Activated CD8-positive, alpha-beta memory T cell treated with anti-CD3 and anti-CD28 coated beads, Interleukin-2, amount 50 U/mL, for 1 hour (primary cell): Measurements from ENCODE around the gene ARHGAP6.
"Not testable (repeated sequence)": the region's sequence is repeated elsewhere in the genome, so short reads cannot be mapped to it uniquely, and the experiment has no call there.

Experiments
- DNase-seq: peaks from one replicate; pipeline ENCODE4 v3.0.0-alpha.2; 2020; ENCODE audit errors: extremely low read depth

ARHGAP6 gene

DNA sequence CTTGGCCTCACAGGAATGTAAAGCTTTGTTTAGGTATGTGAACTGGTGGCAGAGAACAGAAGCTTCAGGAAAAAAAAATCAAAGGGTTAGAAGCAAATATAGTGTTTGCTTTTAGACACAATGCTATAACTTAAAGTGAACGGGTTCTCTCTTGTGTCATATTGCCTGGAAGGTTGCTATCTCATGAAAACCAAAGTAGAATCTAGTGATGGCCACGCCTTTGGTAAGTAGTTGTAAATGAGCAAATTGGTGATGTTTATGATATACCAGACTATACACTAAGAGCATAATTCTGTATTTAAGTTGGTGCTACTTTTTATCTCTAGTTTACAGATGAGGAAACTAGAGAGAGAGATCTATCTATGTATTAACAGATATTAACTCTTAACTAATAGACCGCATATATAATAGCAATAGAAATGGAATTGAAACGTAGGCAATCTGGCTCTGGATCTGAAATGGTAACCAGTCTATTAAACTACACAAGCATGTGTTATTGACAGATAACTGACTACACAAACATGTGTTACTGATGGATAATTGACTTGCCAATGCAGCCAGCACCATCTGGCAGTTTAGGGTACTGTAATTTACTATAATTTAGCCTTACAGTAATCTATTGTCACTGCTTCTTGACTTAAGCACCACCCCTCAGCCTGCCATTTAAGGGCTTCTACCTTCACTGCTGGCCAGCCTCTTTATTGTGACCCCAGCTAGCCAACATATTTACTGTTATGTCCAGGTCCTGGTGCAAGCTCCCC, 513.7 kb downstream of the ARHGAP6 start:
- DNase-seq: no peak

DNA sequence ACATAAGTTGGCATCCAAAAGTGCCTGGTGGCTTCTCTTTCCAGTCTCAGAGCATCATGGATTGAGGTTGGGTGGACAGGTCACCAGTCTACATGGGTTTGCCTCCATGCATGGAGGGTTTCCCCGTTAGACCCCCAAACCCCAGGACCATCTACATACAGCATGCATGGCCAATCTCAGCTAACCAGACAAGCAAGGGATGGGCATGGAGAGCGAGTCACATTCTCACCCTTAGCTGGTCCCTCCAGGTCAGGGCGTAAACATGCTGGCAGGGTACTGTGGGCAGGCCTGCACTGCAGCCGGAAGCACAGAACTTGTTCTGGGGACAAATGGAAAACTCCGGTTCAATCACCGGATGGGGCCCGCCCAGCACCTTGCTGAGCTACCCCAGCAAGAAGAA, 517.3 kb downstream of the ARHGAP6 start:
- DNase-seq: no peak

DNA sequence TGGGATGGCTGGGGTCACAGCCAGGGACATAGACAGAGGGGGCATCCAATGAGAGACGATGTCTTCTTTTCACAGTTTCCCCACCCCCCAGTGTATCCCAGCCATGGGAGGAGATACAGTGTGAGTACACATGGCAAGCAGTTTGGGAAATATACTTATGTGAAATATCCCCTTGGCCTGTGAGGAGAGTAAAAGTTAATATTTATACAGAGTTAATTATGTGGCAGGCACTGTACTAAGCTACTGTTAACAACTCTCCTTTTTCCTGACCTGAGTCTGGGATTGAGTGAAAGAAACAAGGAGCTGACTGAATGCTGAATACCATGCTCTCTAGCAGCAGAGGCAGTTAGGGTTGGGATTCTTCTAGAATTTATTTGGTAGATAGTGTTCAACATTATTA, 519.3 kb downstream of the ARHGAP6 start:
- no peak for DNase-seq

DNA sequence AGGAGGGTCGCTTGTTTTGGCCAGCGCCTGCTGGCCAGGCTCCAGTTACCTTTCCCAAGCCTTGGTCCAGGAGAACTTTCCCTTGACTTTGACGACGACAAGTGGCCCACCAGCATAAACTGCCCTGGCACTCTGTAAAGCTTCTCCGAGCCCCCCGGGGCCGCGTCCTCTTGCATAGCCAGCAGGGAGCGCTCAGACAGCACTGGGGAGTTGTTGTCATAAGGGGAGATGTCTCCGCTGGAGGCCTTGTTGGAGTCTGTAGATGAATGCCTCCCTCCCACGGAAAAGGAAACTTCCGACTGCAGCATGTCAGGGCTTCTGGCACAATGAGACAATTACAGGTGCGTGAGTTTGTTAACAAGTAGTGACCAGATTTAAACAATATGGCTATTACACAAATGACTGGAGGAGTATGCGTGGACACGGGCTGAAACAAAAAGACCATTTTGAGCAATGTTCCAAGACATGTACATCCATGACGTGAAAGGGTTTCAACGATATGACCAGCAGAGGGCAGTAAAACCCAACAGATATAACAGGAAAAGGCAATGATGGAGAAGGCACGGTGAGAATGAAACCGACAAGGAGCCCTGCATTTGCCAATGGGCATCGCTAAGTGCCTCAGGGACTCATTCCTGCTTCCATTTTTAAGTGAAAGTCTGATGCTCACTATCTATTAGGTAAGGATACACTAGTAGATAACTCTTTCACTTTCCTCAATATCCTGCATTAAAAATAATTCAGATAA, 521.6 kb downstream of the ARHGAP6 start:
- peak; percentile 16 for DNase-seq

DNA sequence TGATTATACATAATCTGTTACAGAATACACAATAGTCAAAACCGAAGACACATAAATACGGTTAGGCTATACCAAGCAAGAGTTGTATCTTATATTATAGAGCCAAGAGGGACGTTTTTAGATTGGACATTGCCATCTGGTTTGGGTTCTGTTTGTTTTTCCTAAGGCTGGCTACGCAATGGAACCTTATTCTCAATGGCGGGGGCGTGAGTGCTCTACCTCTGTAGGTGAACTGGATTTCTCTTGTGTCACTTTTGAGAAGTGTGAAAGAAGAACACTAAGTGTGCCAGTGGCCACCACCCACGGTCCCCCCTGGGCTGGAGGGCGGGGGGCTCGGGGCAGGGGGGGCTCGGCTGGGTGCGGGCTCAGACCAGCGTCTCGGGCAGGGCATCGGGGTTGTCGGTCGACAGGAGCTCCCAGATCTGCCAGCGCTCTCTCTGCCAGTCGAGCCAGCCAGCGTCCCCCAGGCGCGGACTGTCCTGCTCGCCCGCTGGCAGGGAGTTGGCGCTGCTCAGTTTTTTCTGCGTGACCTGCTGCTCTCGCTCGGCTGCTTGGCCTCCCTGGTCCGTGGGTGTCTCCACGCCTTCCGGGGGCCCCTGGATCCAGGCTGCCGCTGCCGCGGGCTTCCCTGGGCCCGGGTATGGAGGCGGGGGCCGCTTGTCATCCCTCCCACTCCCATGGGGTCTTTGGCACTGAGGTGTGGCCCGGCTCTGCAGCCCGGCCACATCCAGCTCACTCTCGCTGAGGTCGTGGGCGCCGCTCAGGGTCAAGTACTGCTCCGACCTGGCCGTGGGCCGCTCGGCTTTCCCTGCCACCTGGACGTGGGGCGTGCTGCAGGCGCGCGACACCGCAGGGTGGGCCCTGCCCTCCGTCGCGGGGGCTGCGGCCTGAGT, 527.0 kb downstream of the ARHGAP6 start:
- no peak for DNase-seq

DNA sequence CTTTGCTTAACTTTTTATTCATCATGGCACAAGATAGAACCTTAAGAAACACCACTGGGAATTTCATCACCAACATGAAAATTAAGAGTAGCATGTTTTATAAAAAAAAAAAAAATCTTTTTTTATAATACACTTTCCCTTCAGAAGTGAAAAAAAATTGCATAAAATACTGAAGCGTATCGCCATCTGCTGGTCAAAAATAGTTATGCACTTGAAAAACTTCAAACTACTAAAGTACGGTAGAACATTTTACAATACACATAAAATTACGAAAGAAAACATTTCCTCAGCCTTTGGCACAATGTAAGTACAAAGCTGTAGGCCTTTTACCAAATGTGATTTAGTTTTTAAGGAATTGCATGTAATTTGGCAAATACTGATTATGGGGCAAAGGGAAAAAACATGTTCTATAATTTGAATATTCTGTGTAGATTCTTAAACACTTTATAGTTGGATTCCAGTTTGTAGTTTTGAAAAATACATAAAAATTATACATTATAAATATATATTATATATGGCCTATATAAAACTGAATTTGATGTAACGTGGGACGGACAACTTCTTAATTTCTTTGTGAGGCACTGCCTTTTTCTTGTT, 528.1 kb downstream of the ARHGAP6 start:
- no peak for DNase-seq

DNA sequence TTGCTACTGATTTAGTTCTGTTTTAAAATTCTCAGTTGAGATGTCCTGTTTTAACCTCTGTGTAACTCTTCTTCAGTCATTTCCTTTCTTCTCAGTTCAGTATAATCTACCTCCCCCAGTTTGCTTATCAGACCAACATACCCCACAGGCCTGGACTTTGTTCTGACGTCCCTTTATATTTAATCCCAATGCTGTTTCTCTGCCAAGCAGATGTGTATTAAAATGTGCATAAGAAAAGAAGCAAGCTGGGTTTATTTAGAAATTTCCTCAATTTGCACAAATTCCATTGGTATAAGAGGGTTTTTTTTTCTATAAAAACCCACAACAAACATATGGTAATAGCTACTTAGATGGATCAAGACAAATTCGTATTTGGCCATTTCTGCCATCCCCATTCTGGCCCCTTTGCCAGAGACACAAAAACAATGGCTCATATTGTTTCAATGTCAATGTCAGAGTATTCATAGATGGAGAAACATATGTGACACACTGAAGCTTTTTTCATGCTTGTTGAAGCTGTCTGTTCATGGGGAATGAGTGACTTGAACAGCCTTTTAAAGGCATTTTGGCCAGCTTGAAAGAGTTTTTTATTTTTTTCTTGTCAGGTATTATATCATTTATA, 530.0 kb downstream of the ARHGAP6 start:
- DNase-seq: no peak

DNA sequence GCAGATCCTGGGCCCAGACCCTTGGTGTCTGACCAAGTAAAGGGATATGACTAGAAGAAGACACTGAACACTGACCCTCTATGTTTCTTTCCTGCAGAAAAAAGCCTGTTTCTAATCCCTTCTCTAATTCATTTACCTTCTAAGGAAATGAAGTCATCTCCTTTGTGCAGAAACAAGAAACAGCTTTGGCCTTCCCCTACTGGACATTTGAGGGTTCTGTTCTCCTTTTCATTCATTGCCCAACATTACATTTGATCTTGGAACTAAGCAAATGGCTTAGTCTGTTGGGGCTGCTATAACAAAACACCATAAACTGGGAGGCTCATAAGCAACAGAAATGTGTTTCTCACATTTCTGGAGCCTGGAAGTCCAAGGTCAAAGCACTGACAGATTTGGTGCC, 534.6 kb downstream of the ARHGAP6 start:
- no peak for DNase-seq

DNA sequence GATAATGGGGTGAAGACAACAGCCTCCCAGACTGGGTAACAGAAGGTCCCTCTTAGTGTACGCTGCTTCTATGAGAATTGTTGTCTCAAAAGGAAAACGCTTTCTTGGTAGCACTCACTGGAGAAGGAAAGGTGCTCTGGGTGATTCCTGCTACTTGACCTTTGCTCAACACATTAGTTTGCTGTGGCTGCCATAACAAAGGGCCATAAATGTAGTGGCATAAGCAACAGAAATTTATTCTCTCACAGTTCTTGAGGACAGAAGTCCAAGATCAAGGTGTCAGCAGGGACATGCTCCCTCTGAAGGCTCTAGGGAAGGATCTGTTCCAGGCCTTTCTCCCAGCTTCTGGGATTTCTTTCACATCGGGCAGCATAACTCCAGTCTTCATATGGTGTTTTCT, 535.6 kb downstream of the ARHGAP6 start:
- no peak for DNase-seq

DNA sequence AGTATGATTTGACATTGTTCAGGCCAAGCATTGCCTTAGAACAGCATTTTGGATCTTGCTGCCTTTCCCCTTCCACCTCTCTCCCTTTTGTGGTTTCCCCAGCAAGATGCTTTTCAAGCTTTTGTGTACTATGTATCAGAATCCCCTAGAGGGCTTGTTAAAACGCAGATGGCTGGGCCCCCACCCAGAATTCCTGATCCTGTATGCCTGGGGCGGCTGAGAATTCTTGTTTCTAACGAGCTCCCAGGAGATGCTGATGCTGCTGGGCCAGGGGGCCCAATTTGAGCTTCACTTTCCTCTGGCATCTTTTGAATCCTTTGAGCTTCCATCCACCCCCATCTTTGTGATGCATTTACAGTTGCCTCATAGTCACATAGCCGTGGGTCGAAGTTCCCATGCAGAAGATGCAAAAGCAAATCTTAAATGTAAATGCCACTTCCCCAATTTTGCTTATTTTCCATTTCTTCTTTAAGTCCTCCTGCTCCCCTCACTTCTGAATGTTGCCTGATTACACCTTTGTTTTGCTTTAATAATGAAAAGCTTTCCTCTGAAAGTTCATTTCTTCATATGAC, 536.1 kb downstream of the ARHGAP6 start:
- DNase-seq: no peak

DNA sequence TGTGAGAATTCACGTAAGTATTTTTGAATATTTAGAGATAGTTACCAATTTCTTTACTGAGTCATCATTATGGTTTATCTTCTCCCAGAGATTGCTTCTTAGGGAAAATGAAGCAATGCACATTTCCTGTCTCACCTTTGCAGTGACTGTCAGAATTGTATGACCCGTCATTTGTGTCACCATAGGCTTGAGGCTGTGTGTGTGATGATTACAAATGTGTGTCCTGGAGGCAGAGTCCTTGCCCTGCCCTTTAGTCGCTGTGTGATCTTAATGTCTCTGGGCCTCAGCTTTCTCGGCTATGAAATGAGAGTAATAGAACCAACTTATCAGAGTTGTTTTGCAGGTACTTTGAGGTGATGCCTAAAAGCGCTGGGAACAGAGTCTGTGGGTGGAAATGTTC, 540.7 kb downstream of the ARHGAP6 start:
- DNase-seq: no peak

DNA sequence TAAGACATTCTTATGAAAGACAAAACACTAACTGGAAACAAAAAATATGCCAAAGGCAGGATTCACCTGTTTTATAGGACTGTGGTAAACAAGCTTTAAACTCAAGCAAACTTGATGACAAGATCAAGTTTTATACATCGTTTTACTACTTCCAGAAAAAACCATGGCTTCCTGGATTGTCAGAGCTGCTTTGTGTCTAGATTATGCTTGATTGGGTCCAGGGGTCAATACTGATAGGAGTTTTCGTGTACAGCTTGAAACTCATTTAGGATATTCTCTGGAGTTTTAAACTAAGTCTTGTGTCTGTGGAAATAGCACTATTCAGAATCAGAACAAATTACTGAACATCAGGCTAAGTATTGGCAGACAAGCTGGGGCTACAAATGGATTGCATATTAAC, 541.6 kb downstream of the ARHGAP6 start:
- no peak for DNase-seq

DNA sequence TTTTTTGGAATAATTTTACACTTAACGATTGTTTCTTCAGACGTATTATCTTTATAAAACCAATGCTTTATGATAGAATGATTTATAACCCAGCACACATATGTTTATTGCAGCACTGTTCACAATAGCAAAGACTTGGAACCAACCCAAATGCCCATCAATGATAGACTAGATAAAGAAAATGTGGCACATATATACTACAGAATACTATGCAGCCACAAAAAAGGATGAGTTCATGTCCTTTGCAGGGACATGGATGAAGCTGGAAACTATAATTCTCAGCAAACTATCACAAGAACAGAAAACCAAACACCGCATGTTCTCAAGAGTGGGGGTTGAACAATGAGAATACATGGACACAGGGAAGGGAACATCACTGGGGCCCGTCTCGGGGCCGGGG, 542.6 kb downstream of the ARHGAP6 start:
- not testable (repeated sequence) for DNase-seq

DNA sequence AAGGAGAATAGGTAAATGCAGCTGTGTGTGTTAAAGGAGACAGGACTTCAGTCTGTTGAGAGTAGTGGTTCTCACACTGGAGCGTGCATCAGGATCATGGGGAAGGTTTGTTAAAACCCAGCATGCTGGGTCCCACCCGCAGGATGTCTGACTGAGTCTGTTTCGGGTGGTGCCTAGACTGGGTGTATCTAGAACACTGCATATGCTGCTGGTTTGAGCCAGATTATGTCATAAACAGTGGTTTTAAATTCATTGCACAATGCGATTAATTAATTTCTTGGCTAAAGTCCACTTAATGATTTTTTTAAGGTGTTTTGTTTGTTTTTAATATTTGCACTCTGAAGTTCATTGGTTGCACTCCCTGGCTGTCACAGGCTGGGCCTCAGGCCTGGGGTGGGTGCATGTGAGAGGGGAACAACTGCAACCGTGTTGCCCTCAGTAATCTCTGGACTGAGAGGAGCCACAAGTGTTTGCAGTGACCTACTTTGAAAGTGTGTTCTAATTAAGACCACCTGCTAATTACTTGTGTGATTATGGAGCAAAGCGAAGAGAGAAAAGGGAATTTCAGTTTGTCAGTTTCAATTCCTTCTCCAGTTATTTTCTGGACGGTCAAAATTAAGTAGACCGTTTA, 546.3 kb downstream of the ARHGAP6 start:
- DNase-seq: no peak

DNA sequence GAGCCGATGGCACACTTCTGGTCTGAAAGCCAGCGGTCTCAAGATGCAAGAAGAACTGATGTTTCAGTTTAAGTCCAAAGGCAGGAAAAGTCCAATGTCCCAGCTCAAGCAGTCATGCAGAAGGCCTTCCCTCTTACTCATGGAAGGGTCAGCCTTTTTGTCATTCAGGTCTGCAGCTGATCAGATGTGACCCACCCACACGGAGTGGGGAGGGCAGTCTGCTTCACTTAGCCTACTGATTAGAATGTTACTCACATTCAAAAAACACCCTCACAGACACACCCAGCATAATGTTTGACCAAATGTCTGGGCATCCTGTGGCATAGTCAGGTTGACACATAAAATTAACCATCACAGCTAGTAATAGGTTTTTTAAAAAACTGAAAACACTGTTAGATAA, 548.0 kb downstream of the ARHGAP6 start:
- no peak for DNase-seq

DNA sequence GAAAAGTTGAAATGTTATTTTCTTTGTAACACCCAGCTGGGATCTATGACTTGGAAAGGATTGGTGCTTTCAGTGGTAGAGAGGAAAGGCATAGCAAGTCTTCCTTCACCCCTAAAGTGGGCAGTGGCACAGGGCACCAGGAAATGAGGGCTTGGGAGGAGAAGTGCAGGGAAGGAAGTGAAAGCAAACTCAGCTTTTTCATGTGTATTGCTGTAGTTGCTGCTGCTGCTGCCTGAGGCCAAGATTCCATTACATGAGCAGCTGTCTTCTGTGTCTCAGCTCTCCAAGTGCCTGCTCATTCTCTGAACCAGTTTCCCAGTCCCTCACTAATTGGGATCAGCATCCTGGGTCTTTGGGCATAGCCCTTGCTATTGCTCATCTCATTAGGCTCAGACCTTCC, 552.0 kb downstream of the ARHGAP6 start:
- no peak for DNase-seq

DNA sequence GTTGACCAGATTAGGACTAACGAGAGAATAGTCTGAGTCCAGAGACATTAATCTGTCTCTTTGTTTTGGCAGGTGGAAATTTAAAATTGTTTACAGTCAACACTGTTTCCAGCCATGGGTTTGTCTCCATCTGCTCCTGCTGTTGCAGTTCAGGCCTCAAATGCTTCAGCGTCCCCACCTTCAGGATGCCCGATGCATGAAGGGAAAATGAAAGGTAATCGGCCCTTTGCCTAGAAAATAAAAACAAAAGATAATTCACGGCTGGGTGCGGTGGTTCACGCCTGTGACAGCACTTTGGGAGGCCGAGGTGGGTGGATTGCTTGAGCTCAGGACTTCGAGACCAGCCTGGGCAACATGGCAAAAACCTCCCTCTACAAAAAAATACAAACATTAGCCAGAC, 553.8 kb downstream of the ARHGAP6 start:
- DNase-seq: no peak

DNA sequence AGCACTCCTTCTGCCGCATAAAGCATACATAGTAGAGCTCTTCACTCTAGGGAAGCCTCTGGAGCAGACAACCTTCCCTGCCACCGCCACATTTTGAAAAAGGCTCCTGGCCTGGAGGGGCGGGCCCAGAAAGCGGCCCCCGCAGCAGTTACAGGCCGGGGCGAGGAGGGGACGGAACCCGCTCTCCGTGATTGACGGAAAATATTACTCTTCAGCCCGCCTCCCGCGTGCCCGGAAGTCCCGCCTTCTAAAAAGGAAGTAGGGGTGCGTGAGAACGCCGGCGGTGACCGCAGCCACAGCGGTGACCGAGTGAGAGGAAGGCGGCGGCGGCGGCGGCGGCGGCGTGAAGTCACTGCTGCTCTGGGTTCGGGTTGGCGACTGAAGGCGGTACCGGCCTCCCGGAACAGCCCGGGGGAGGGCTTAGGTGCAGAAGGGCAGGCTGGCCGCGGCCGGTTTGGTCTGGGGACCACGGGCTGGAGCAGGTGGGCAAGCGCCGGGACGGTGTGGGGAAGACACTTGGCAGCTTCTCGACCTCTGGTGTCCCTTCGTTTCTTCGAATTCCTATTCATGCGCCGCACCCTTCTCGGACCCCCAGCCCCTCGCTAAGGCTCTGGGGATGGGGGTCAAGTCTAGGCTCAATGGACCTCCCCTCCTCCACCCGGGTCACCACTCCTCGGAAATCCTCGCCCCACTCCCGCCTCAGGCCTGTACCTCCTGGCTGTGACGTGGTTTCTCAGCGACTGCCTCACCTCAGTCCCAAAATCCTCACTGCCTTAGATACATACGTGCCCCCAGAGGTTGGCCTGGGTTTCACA, 554.5 kb downstream of the ARHGAP6 start, which contains the start of gene HCCS:
TSS of gene HCCS (plus strand) at position 296 of the 815 bp plus-strand sequence. CDS start 729 bp downstream, outside the sequence.
- DNase-seq: peak; percentile 49

DNA sequence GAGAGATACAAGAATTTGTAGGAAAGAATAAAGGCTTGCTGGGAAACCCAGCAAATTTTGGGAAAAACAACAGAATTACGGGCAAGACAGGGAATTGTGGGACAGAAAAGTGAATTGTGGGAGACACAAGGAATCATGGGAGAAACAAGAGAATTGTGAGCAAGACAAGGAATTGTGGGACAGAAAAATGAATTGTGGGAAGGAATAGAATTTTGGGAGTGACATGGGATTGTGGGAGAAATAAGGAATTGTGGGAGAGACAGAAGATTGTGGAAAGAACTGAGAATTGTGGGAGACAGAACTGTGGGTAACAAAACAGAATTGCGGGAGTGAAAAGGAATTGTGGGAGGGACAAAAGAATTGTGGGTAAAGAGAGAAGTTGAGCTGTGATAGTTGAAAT, 555.8 kb downstream of the ARHGAP6 start:
- no peak for DNase-seq
